Measurements from ENCODE around the gene ZBTB42. TPM values are rescaled to one million over a fixed set of nuclear protein-coding genes. Genes with fewer than 3 reads are reported as not detected.

The ZBTB42 gene
- total RNA-seq, 1 experiment from 2014 or later: 16.5 TPM

DNA sequence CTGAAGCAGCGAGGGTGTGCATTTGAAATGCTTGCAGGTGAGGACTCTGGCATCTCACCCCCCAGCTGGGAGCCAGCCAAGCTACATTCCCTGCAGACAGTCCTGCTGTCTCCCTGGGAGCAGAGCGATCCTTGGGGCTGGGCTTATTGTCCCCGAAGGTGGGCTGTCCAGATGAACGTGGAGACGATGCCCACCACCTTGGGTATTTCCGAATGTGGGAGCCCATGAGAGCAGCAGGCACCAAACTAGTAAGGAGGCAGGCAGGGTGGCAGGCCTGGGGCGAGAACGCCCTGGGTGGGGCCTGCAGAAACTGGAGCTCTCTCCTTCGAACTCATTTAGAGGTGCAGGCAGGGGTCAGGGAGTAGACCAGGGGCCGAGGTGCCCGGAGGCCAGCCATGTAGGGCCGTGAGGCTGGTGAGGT is 18.5 kb downstream of the ZBTB42 start:
- no peak for TF ChIP-seq REST (IDR thresholded peaks at IDR 0.05; ENCODE audit: insufficient read depth in 1 of 2, low read depth in 2 of 2, low read length in 1 of 2)
- TF ChIP-seq TCF7L2 (IDR thresholded peaks at IDR 0.05; ENCODE audit: low read depth, low read length): no peak
- TF ChIP-seq SIN3A (IDR thresholded peaks at IDR 0.05; ENCODE audit: borderline replicate concordance, insufficient read depth, low read depth, low read length): no peak
- BruUV-seq (replicated peaks): no TSS peak
- intact Hi-C loops (cut with micrococcal nuclease; ENCODE audit: unreplicated experiment) (no loop called here), in situ Hi-C loops (cut with HindIII; ENCODE audit: low pct_unique_long_range_greater_than_20kb, low sequenced_read_pairs) (no loop called here)
- Histone ChIP-seq H3K9me3 (ENCODE audit: control insufficient read depth, insufficient read depth, low read depth, low read length) (no peaks in the 10 kb centered on the region), H3K36me3 (ENCODE audit: control insufficient read depth, insufficient read depth, low read length) (no peaks in the 10 kb centered on the region; the same call in 1 of the 2 replicates), H3K4me3 (ENCODE audit: low read depth in 2 of 2, low read length in 2 of 2) (no peak overlapping the region), H3K27ac (ENCODE audit: low read length) (no peak overlapping the region), H3K27me3 (ENCODE audit: control insufficient read depth, insufficient read depth, low read length) (no peaks in the 10 kb centered on the region), H3K4me1 (ENCODE audit: control insufficient read depth, insufficient read depth, low read length) (peaks cover 21% of the 10 kb centered on the region)
- ATAC-seq (no peak), DNase-seq (ENCODE audit: low read depth, low spot score) (no peak)
- CTCF ChIA-PET: no interaction called here
- POLR2A ChIA-PET: no interaction called here

GRCh38 chr14:104820669-104821228 is 19.8 kb downstream of the ZBTB42 start:
- no peaks in the 10 kb centered on the region for H3K27me3 ChIP-seq (ENCODE audit: control insufficient read depth, insufficient read depth, low read length)
- ATAC-seq: peak; percentile 90
- intact Hi-C loops (cut with micrococcal nuclease; ENCODE audit: unreplicated experiment) (no loop called here), in situ Hi-C loops (cut with HindIII; ENCODE audit: low pct_unique_long_range_greater_than_20kb, low sequenced_read_pairs) (no loop called here)
- POLR2A ChIA-PET: interaction anchor here (1.1 kb wide), 2 partner anchors 52 to 215 kb away, joined by 3 to 5 read pairs; no protein-coding TSS in a partner anchor
- no peak overlapping the region for H3K4me3 ChIP-seq (ENCODE audit: low read depth in 2 of 2, low read length in 2 of 2)
- no peaks in the 10 kb centered on the region; the same call in 1 of the 2 replicates for H3K36me3 ChIP-seq (ENCODE audit: control insufficient read depth, insufficient read depth, low read length)
- TF ChIP-seq, protein P1, sequence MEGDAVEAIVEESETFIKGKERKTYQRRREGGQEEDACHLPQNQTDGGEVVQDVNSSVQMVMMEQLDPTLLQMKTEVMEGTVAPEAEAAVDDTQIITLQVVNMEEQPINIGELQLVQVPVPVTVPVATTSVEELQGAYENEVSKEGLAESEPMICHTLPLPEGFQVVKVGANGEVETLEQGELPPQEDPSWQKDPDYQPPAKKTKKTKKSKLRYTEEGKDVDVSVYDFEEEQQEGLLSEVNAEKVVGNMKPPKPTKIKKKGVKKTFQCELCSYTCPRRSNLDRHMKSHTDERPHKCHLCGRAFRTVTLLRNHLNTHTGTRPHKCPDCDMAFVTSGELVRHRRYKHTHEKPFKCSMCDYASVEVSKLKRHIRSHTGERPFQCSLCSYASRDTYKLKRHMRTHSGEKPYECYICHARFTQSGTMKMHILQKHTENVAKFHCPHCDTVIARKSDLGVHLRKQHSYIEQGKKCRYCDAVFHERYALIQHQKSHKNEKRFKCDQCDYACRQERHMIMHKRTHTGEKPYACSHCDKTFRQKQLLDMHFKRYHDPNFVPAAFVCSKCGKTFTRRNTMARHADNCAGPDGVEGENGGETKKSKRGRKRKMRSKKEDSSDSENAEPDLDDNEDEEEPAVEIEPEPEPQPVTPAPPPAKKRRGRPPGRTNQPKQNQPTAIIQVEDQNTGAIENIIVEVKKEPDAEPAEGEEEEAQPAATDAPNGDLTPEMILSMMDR (IDR thresholded peaks at IDR 0.05): peak; percentile 80
- peak; percentile 39; the same call in 1 of the 2 replicates for TF ChIP-seq TCF7L2 (IDR thresholded peaks at IDR 0.05; ENCODE audit: low read depth, low read length)
- TF ChIP-seq POLR2AphosphoS5 (IDR thresholded peaks at IDR 0.05; ENCODE audit: low read depth, low read length): no peak
- TF ChIP-seq SIN3A (IDR thresholded peaks at IDR 0.05; ENCODE audit: borderline replicate concordance, insufficient read depth, low read depth, low read length): no peak
- no peak for TF ChIP-seq REST (IDR thresholded peaks at IDR 0.05; ENCODE audit: insufficient read depth in 1 of 2, low read depth in 2 of 2, low read length in 1 of 2)
- H3K27ac ChIP-seq (ENCODE audit: low read length): peak overlapping the region; percentile 21; the same call in 1 of the 2 replicates
- H3K9me3 ChIP-seq (ENCODE audit: control insufficient read depth, insufficient read depth, low read depth, low read length): no peaks in the 10 kb centered on the region
- H3K4me1 ChIP-seq (ENCODE audit: control insufficient read depth, insufficient read depth, low read length): peaks cover 18% of the 10 kb centered on the region
- DNase-seq (ENCODE audit: low read depth, low spot score): no peak
- CTCF ChIA-PET: interaction anchor here (0.7 to 0.9 kb wide), 2 partner anchors 38 to 51 kb away, joined by 3 to 4 read pairs; no protein-coding TSS in a partner anchor
- no TSS peak for BruUV-seq (replicated peaks)
